GM23248 (cell line): ENCODE measurements around the gene PPP4C. TPM values are rescaled to one million over a fixed set of nuclear protein-coding genes. Genes with fewer than 3 reads are reported as not detected.
"Not testable (repeated sequence)": the region's sequence is repeated elsewhere in the genome, so short reads cannot be mapped to it uniquely, and the experiment has no call there.

Source experiments
- DNase-seq: peaks from one replicate; pipeline ENCODE4 v3.0.0-alpha.2; 2015
- H2AFZ ChIP-seq: fragments of 200-600 bp; sonication (generic); 2 replicates; pipeline ENCODE4 v1.6.1; 2016; ENCODE audit warnings: antibody characterized with exemption
- H3F3A ChIP-seq: fragments of 200-600 bp; sonication (generic); 2 replicates; pipeline ENCODE4 v1.6.1; 2016; ENCODE audit warnings: mild to moderate bottlenecking, antibody characterized with exemption, mixed run types; ENCODE audit not compliant: insufficient read depth
- H3K27ac ChIP-seq: fragments of 200-600 bp; sonication (generic); 2 replicates; pipeline ENCODE4 v1.5.1; 2016; ENCODE audit warnings: mild to moderate bottlenecking
- H3K27me3 ChIP-seq: fragments of 200-600 bp; sonication (generic); replicated peaks from 2 replicates; pipeline ENCODE4 v1.6.1; 2016; ENCODE audit warnings: mild to moderate bottlenecking; ENCODE audit not compliant: insufficient read depth
- H3K36me3 ChIP-seq: fragments of 200-600 bp; sonication (generic); 2 replicates; pipeline ENCODE4 v1.6.1; 2016; ENCODE audit warnings: low read depth, mild to moderate bottlenecking
- H3K4me1 ChIP-seq: fragments of 200-600 bp; sonication (generic); 2 replicates; pipeline ENCODE4 v1.6.1; 2016; ENCODE audit warnings: mild to moderate bottlenecking; ENCODE audit not compliant: insufficient read depth
- H3K4me2 ChIP-seq: fragments of 200-600 bp; sonication (generic); one replicate; pipeline ENCODE4 v1.6.1; 2016; ENCODE audit warnings: mild to moderate bottlenecking; ENCODE audit not compliant: unreplicated experiment
- H3K4me3 ChIP-seq: fragments of 200-600 bp; sonication (generic); 2 replicates; pipeline ENCODE4 v1.5.1; 2016; ENCODE audit warnings: mild to moderate bottlenecking
- H3K79me2 ChIP-seq: fragments of 200-600 bp; sonication (generic); 2 replicates; pipeline ENCODE4 v1.6.1; 2016; ENCODE audit warnings: mild to moderate bottlenecking; ENCODE audit not compliant: insufficient read depth
- H3K9ac ChIP-seq: fragments of 200-600 bp; sonication (generic); 2 replicates; pipeline ENCODE4 v1.6.1; 2016; ENCODE audit warnings: mild to moderate bottlenecking
- H3K9me2 ChIP-seq: fragments of 200-600 bp; sonication (generic); 2 replicates; pipeline ENCODE4 v1.6.1; 2016; ENCODE audit warnings: mixed run types, mild to moderate bottlenecking, moderate library complexity; ENCODE audit not compliant: insufficient read depth
- H3K9me3 ChIP-seq: fragments of 200-600 bp; sonication (generic); one replicate; pipeline ENCODE4 v1.6.1; 2017; ENCODE audit warnings: low read depth
- H4K20me1 ChIP-seq: fragments of 200-600 bp; sonication (generic); 2 replicates; pipeline ENCODE4 v1.6.0; 2016; ENCODE audit not compliant: insufficient read depth
- EZH2 ChIP-seq: fragments of 200-600 bp; sonication (generic); IDR thresholded peaks from 2 replicates; pipeline ENCODE4 v1.6.1; 2018; ENCODE audit warnings: antibody characterized with exemption, mild to moderate bottlenecking; ENCODE audit not compliant: insufficient read depth, poor library complexity, severe bottlenecking
- EZH2phosphoT487 ChIP-seq: fragments of 200-600 bp; sonication (generic); IDR thresholded peaks from 2 replicates; pipeline ENCODE4 v1.6.1; 2018; ENCODE audit warnings: antibody characterized with exemption, moderate library complexity, mild to moderate bottlenecking, low read depth; ENCODE audit not compliant: insufficient read depth
- WGBS, 2 experiments: methylation state at CpG; one replicate each; pipeline ENCODE4 v1.1.6; 2015 to 2017; ENCODE audit warnings: low lambda C conversion rate in 2 of 2, low coverage in 1 of 2; ENCODE audit errors: missing lambda C conversion rate in 2 of 2; 5-methylcytosine and 5-hydroxymethylcytosine counted together
- in situ Hi-C: fragments of 300-500 bp; cut with MboI; formaldehyde crosslinking; loops from 2 replicates; pipeline ENCODE4 v1.15.0; 2020
- polyA plus RNA-seq: library from polyadenylated mRNA; unstranded; fragments of >200 nt; fragmentation: Nextera tagmentation; extraction: Ambion mirVana; gene quantifications from 2 replicates; pipeline ENCODE4 v1.2.1, GENCODE V29; 2016
- total RNA-seq: library from RNA; depleted of rRNA; stranded (reverse); fragments of >200 nt; shearing (Covaris generic); gene quantifications from 2 replicates; pipeline ENCODE4 v1.2.3, GENCODE V29; 2014

Gene PPP4C
- total and polyA plus RNA-seq, 2 experiments from 2014 or later, result 168 to 205 TPM

GRCh38 chr16:30120340-30121105, 44.7 kb downstream of the PPP4C start:
- Histone ChIP-seq H3K27me3 (no peaks in the 10 kb centered on the region), H3F3A (peaks cover 14% of the 10 kb centered on the region), H3K27ac (no peak overlapping the region), H3K4me3 (no peak overlapping the region), H3K79me2 (no peaks in the 10 kb centered on the region), H3K9ac (no peak overlapping the region), H3K9me2 (no peaks in the 10 kb centered on the region), H2AFZ (no peak overlapping the region), H3K9me3 (no peaks in the 10 kb centered on the region), H3K4me1 (peaks cover 14% of the 10 kb centered on the region), H3K4me2 (no peak overlapping the region), H4K20me1 (no peaks in the 10 kb centered on the region), H3K36me3 (peaks cover 10% of the 10 kb centered on the region)
- TF ChIP-seq EZH2phosphoT487, result no peak
- TF ChIP-seq EZH2, result no peak
- 89 to 98% methylated on average over 3 of the region's 3 CpGs for WGBS, 2 experiments
- DNase-seq, result no peak
- in situ Hi-C loops, result loop anchor here (5.0 to 25.0 kb wide), 2 partner anchors 48 to 292 kb away; partner anchors contain the start of gene ZNF771

- Histone ChIP-seq H3K9me2 (no peaks in the 10 kb centered on the region), H2AFZ (peak overlapping the region; percentile 99), H3K4me2 (peak overlapping the region; percentile 88), H4K20me1 (no peaks in the 10 kb centered on the region), H3K4me1 (peaks cover 14% of the 10 kb centered on the region), H3F3A (peaks cover 14% of the 10 kb centered on the region), H3K36me3 (peaks cover 10% of the 10 kb centered on the region), H3K9me3 (no peaks in the 10 kb centered on the region), H3K27ac (0 out of 2 replicates have a peak overlapping the region, but pooled peaks have one; percentile 8), H3K27me3 (no peaks in the 10 kb centered on the region), H3K79me2 (no peaks in the 10 kb centered on the region), H3K9ac (peak overlapping the region; percentile 88), H3K4me3 (peak overlapping the region; percentile 86)
- peak; percentile 31 for DNase-seq
- in situ Hi-C loops, result loop anchor here (5.0 to 25.0 kb wide), 2 partner anchors 50 to 290 kb away; partner anchors contain the start of gene ZNF771
- no peak for TF ChIP-seq EZH2
- TF ChIP-seq EZH2phosphoT487, result no peak
- WGBS, 2 experiments, result 59 to 66% methylated on average over 28 to 31 of the region's 31 CpGs
These were observed 46.2 kb downstream of the PPP4C start for GRCh38 chr16:30121741-30122571.

GRCh38 chr16:30122604-30123160, 46.9 kb downstream of the PPP4C start:
- Histone ChIP-seq H3K4me3 (peak overlapping the region; percentile 86), H3K9me2 (no peaks in the 10 kb centered on the region), H3K9ac (peak overlapping the region; percentile 88), H3K27me3 (no peaks in the 10 kb centered on the region), H3K36me3 (peaks cover 10% of the 10 kb centered on the region), H3K27ac (0 out of 2 replicates have a peak overlapping the region, but pooled peaks have one; percentile 25), H3F3A (peaks cover 14% of the 10 kb centered on the region), H3K4me1 (peaks cover 14% of the 10 kb centered on the region), H3K4me2 (peak overlapping the region; percentile 88), H2AFZ (peak overlapping the region; percentile 99), H4K20me1 (no peaks in the 10 kb centered on the region), H3K79me2 (no peaks in the 10 kb centered on the region), H3K9me3 (no peaks in the 10 kb centered on the region)
- in situ Hi-C loops, result loop anchor here (5.0 to 25.0 kb wide), 2 partner anchors 50 to 290 kb away; partner anchors contain the start of gene ZNF771
- 0 to 3% methylated on average over 4 to 42 of the region's 42 CpGs for WGBS, 2 experiments
- TF ChIP-seq EZH2phosphoT487 (no peak), EZH2 (no peak)
- DNase-seq, result peak; percentile 40

GRCh38 chr16:30124985-30125379, 49.2 kb downstream of the PPP4C start:
- Histone ChIP-seq H3K4me3 (no peak overlapping the region; the same call in 1 of the 2 replicates), H3K4me2 (peak overlapping the region; percentile 68), H3K9me2 (no peaks in the 10 kb centered on the region), H3K27ac (peak overlapping the region; percentile 81), H3K9ac (peak overlapping the region; percentile 53; the same call in 1 of the 2 replicates), H3K79me2 (no peaks in the 10 kb centered on the region), H3K27me3 (no peaks in the 10 kb centered on the region), H4K20me1 (no peaks in the 10 kb centered on the region), H3K36me3 (peaks cover under 1% of the 10 kb centered on the region; the same call in 1 of the 2 replicates), H3K4me1 (peaks cover 14% of the 10 kb centered on the region), H2AFZ (no peak overlapping the region), H3K9me3 (no peaks in the 10 kb centered on the region), H3F3A (peaks cover 14% of the 10 kb centered on the region)
- TF ChIP-seq EZH2phosphoT487, result no peak
- TF ChIP-seq EZH2, result no peak
- DNase-seq, result no peak
- WGBS, 2 experiments, result 90 to 91% methylated on average over 4 of the region's 4 CpGs
- in situ Hi-C loops, result loop anchor here (5.0 to 25.0 kb wide), 3 partner anchors 53 to 487 kb away; partner anchors contain the start of genes ZNF689 and ZNF771

GRCh38 chr16:30125690-30126089, 49.9 kb downstream of the PPP4C start:
- not testable (repeated sequence) for H3K27ac ChIP-seq, H3K9me2 ChIP-seq, DNase-seq, H4K20me1 ChIP-seq, H2AFZ ChIP-seq, H3K9me3 ChIP-seq, H3K4me3 ChIP-seq, H3K4me2 ChIP-seq, H3K79me2 ChIP-seq, H3K27me3 ChIP-seq, H3K36me3 ChIP-seq, H3K9ac ChIP-seq
- peaks cover 14% of the 10 kb centered on the region for H3K4me1 ChIP-seq
- 87 to 88% methylated on average over 9 of the region's 9 CpGs for WGBS, 2 experiments
- in situ Hi-C loops, result loop anchor here (25.0 kb wide), 1 partner anchor 487 kb away; the partner anchor contains the start of gene ZNF689
- H3F3A ChIP-seq, result peaks cover 14% of the 10 kb centered on the region
